HEK293T (cell line): Measurements from ENCODE around the gene ZKSCAN5.
"Not testable (repeated sequence)": the region's sequence is repeated elsewhere in the genome, so short reads cannot be mapped to it uniquely, and the experiment has no call there.

Experiments used
- CTCF ChIA-PET: fragments of 350-600 bp; formaldehyde crosslinking; extraction: SDS; loops from one replicate; lab custom pipeline; 2021; ENCODE audit warnings: antibody characterized with exemption, inconsistent platforms; lab: Yijun Ruan, JAX
- POLR2A ChIA-PET: fragments of 350-600 bp; formaldehyde crosslinking; extraction: SDS; loops from one replicate; lab custom pipeline; 2020; ENCODE audit warnings: antibody characterized with exemption, inconsistent platforms; lab: Yijun Ruan, JAX
- DNase-seq: peaks from one replicate; pipeline ENCODE4 v3.0.0; 2012; ENCODE audit warnings: mixed read lengths; ENCODE audit errors: extremely low spot score
- ARNT ChIP-seq: fragments of 450-650 bp; IDR thresholded peaks from 2 replicates; pipeline ENCODE4 v1.6.1; 2017; ENCODE audit warnings: mild to moderate bottlenecking
- BHLHE40 ChIP-seq: fragments of 450-650 bp; IDR thresholded peaks from 2 replicates; pipeline ENCODE4 v1.6.1; 2016; ENCODE audit warnings: mild to moderate bottlenecking, moderate library complexity, borderline replicate concordance
- CTBP1 ChIP-seq: fragments of 450-650 bp; IDR thresholded peaks from 2 replicates; pipeline ENCODE4 v1.6.1; 2016; ENCODE audit warnings: borderline replicate concordance
- ELF4 ChIP-seq: fragments of 450-650 bp; IDR thresholded peaks from 2 replicates; pipeline ENCODE4 v1.6.1; 2017; ENCODE audit warnings: antibody characterized with exemption
- FOXA1 ChIP-seq: fragments of 450-650 bp; IDR thresholded peaks from 2 replicates; pipeline ENCODE4 v1.6.1; 2016; ENCODE audit warnings: mild to moderate bottlenecking
- FOXK2 ChIP-seq: fragments of 450-650 bp; IDR thresholded peaks from 2 replicates; pipeline ENCODE4 v1.6.1; 2016; ENCODE audit warnings: mild to moderate bottlenecking
- FOXM1 ChIP-seq: fragments of 450-650 bp; IDR thresholded peaks from 2 replicates; pipeline ENCODE4 v1.6.1; 2017; ENCODE audit warnings: mild to moderate bottlenecking, borderline replicate concordance
- HDGF ChIP-seq: fragments of 450-650 bp; IDR thresholded peaks from 2 replicates; pipeline ENCODE4 v1.6.1; 2017; ENCODE audit warnings: antibody characterized with exemption, borderline replicate concordance
- L3MBTL2 ChIP-seq: fragments of 450-650 bp; conservative IDR thresholded peaks from 2 replicates; pipeline ENCODE4 v1.6.1; 2016; ENCODE audit warnings: mild to moderate bottlenecking
- LEF1 ChIP-seq: fragments of 450-650 bp; IDR thresholded peaks from 2 replicates; pipeline ENCODE4 v1.6.1; 2017; ENCODE audit warnings: mild to moderate bottlenecking, borderline replicate concordance
- NFRKB ChIP-seq: fragments of 450-650 bp; IDR thresholded peaks from 2 replicates; pipeline ENCODE4 v1.6.1; 2016; ENCODE audit warnings: mild to moderate bottlenecking, moderate library complexity
- SP1 ChIP-seq: fragments of 450-650 bp; IDR thresholded peaks from 2 replicates; pipeline ENCODE4 v1.6.1; 2017
- SUZ12 ChIP-seq: fragments of 450-650 bp; IDR thresholded peaks from 2 replicates; pipeline ENCODE4 v1.6.1; 2016; ENCODE audit warnings: mild to moderate bottlenecking
- TARDBP ChIP-seq: fragments of 450-650 bp; IDR thresholded peaks from 2 replicates; pipeline ENCODE4 v1.6.1; 2016
- ZNF384 ChIP-seq: fragments of 450-650 bp; IDR thresholded peaks from 2 replicates; pipeline ENCODE4 v1.6.1; 2016
- TF ChIP-seq, protein P1 (sequence below): fragments of 450-650 bp; IDR thresholded peaks from 2 replicates; pipeline ENCODE4 v1.6.1; 2016

The ZKSCAN5 gene

GRCh38 chr7:99543916-99544315 lies 39.5 kb downstream of the ZKSCAN5 start:
- TF ChIP-seq ARNT (no peak), TARDBP (no peak), FOXM1 (no peak), CTBP1 (no peak), L3MBTL2 (no peak), ELF4 (no peak), LEF1 (no peak), NFRKB (no peak), HDGF (no peak), BHLHE40 (no peak), SUZ12 (no peak), ZNF384 (no peak)
- TF ChIP-seq, protein P1, sequence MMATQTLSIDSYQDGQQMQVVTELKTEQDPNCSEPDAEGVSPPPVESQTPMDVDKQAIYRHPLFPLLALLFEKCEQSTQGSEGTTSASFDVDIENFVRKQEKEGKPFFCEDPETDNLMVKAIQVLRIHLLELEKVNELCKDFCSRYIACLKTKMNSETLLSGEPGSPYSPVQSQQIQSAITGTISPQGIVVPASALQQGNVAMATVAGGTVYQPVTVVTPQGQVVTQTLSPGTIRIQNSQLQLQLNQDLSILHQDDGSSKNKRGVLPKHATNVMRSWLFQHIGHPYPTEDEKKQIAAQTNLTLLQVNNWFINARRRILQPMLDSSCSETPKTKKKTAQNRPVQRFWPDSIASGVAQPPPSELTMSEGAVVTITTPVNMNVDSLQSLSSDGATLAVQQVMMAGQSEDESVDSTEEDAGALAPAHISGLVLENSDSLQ = no peak
- ChIA-PET CTCF (no interaction called here), POLR2A (no interaction called here)
- DNase-seq = no peak

DNA sequence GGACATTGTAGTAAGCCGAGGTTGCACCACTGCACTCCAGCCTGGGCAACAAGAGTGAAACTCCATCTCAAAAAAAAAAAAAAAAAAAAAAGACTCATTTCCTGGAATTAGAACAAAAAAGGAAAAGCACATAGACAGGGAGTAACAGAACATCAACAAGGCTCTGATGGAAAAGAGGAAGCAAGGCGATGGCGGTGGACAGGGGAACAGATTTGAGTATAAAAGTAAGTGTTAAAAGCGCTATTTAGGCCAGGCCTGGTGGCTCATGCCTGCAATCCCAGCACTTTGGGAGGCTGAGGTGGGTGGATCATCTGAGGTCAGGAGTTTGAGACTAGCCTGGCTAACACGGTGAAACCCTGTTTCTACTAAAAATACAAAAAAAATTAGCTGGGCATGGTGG lies 40.8 kb downstream of the ZKSCAN5 start:
- CTCF ChIA-PET, DNase-seq: not testable (repeated sequence)
- POLR2A ChIA-PET = interaction anchor here (1.4 kb wide), 1 partner anchor 13 kb away, joined by 5 read pairs; the partner anchor contains the start of gene ZNF655

GRCh38 chr7:99549545-99549944 lies 45.1 kb downstream of the ZKSCAN5 start:
- POLR2A ChIA-PET, CTCF ChIA-PET: not testable (repeated sequence)

DNA sequence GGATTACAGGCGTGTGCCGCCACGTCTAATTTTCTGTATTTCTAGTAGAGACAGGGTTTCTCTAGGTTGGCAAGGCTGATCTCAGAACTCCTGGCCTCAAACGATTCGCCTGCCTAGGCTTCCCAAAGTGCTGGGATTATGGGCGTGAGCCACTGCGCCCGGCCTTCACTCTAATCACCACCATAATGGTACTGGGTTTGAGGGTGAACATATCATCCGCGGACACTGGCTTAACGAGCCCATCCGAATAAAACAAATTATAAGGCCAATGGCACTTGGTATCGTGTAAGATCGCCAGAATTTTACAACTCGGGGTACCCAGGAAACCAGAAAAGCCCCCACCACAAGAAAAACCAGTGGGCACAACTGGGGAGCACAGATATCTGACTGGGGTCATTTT lies 46.9 kb downstream of the ZKSCAN5 start:
- no peak for DNase-seq
- no peak for TF ChIP-seq FOXM1
- no peak for TF ChIP-seq LEF1
- no peak for TF ChIP-seq NFRKB
- TF ChIP-seq CTBP1 = no peak
- no peak for TF ChIP-seq ARNT
- TF ChIP-seq HDGF = no peak
- no peak for TF ChIP-seq ZNF384
- no peak for TF ChIP-seq FOXK2
- TF ChIP-seq, protein P1 = no peak
- no peak for TF ChIP-seq FOXA1
- TF ChIP-seq SUZ12 = no peak
- TF ChIP-seq L3MBTL2 = no peak
- no peak for TF ChIP-seq BHLHE40
- ChIA-PET POLR2A (interaction anchor here (1.0 to 1.2 kb wide), 6 partner anchors 14 to 65 kb away, joined by 3 to 12 read pairs (median 4); partner anchors contain the start of genes ZKSCAN5, ZNF394 and ZSCAN25), CTCF (no interaction called here)

More at GRCh38 chr7:99549545-99549944, 45.1 kb downstream of the ZKSCAN5 start:
- DNase-seq = not testable (repeated sequence)

GRCh38 chr7:99551767-99552463 lies 47.5 kb downstream of the ZKSCAN5 start, which contains the start of gene FAM200A:
Gene FAM200A (minus strand): TSS chr7:99552114. CDS start chr7:99548407, 3,707 bp downstream.
- POLR2A ChIA-PET = interaction anchor here (0.7 to 1.2 kb wide), 8 partner anchors 15 to 367 kb away, joined by 3 to 12 read pairs (median 4); partner anchors contain the start of genes BUD31, PDAP1, ZKSCAN5 and ZNF394
- peak; percentile 57; the same call in 1 of the 2 replicates for TF ChIP-seq TARDBP
- no peak for TF ChIP-seq NFRKB
- no peak for TF ChIP-seq ZNF384
- peak; percentile 46; the same call in 1 of the 2 replicates for TF ChIP-seq ELF4
- TF ChIP-seq SUZ12 = no peak
- no peak for TF ChIP-seq FOXK2
- no peak for TF ChIP-seq FOXA1
- no peak for TF ChIP-seq SP1
- TF ChIP-seq, protein P1 = no peak
- no peak for TF ChIP-seq FOXM1
- no peak for TF ChIP-seq ARNT
- peak; percentile 36 for TF ChIP-seq L3MBTL2
- no peak for TF ChIP-seq CTBP1
- TF ChIP-seq HDGF = no peak
- TF ChIP-seq LEF1 = no peak
- no peak for TF ChIP-seq BHLHE40
- DNase-seq = peak; percentile 94
- CTCF ChIA-PET = no interaction called here

DNA sequence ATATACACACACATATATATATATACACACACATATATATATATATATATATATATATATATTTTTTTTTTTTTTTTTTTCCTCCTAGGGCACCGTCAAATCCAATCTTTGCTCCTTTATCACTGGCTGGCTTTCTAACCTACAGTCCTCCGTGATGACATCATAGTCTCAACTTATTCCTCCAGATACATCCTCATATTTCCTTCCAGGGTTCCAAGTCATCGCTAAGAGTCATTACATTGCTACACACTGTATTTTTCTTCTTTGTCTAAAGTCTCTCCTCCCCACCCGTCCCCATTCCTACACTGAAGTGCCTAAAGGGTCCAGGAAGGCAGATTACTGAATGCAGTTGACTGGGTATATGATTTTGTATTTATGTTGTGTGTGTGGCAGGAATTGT lies 48.6 kb downstream of the ZKSCAN5 start:
- ChIA-PET POLR2A (interaction anchor here (0.8 kb wide), 1 partner anchor 53 kb away, joined by 3 read pairs; the partner anchor contains the start of gene ZNF394), CTCF (no interaction called here)

More for the DNA sequence above, 48.6 kb downstream of the ZKSCAN5 start:
- no peak for DNase-seq
- TF ChIP-seq TARDBP (no peak), SP1 (no peak), ELF4 (no peak), CTBP1 (no peak), L3MBTL2 (no peak), SUZ12 (no peak), FOXA1 (no peak), HDGF (no peak), ARNT (no peak), FOXK2 (no peak), NFRKB (no peak), LEF1 (no peak)
- TF ChIP-seq, protein P1 = no peak
